BJ (cell line): ENCODE data around the gene UPF1. TPM values are rescaled to one million over a fixed set of nuclear protein-coding genes. Genes with fewer than 3 reads are reported as not detected.

ENCODE experiments used
- CTCF ChIA-PET: fragments of 350-600 bp; formaldehyde crosslinking; extraction: SDS; loops from one replicate; lab custom pipeline; 2021; ENCODE audit warnings: antibody characterized with exemption, inconsistent platforms; lab: Yijun Ruan, JAX
- POLR2A ChIA-PET: fragments of 300-600 bp; sonication (Branson Sonifier 250); formaldehyde crosslinking; extraction: SDS; loops from one replicate; lab custom pipeline; 2021; ENCODE audit warnings: antibody characterized with exemption; lab: Charles Lee
- DNase-seq: peaks from one replicate; pipeline ENCODE4 v3.0.0-alpha.2; 2011; ENCODE audit warnings: low read depth
- H3K27me3 ChIP-seq: 2 replicates; pipeline ENCODE4 v1.6.0; 2011; ENCODE audit warnings: low read length; ENCODE audit not compliant: control insufficient read depth, insufficient read depth
- H3K36me3 ChIP-seq: 2 replicates; pipeline ENCODE4 v1.5.1; 2011; ENCODE audit warnings: low read length; ENCODE audit not compliant: control insufficient read depth, insufficient read depth
- H3K4me3 ChIP-seq: 2 replicates; pipeline ENCODE4 v1.5.1; 2011; ENCODE audit warnings: low read depth, mild to moderate bottlenecking, control low read depth, low read length
- CTCF ChIP-seq: IDR thresholded peaks from 2 replicates; pipeline ENCODE4 v1.5.1; 2011; ENCODE audit warnings: low read depth, mild to moderate bottlenecking, control low read depth, inconsistent platforms, low read length, moderate library complexity; ENCODE audit not compliant: insufficient read depth
- polyA plus RNA-seq: library from polyadenylated mRNA; depleted of rRNA; stranded (reverse); fragments of >200 nt; gene quantifications from 2 replicates; pipeline ENCODE4 v1.2.3, GENCODE V29; 2011

UPF1 gene
- polyA plus RNA-seq, 1 experiment = 24.1 TPM

DNA sequence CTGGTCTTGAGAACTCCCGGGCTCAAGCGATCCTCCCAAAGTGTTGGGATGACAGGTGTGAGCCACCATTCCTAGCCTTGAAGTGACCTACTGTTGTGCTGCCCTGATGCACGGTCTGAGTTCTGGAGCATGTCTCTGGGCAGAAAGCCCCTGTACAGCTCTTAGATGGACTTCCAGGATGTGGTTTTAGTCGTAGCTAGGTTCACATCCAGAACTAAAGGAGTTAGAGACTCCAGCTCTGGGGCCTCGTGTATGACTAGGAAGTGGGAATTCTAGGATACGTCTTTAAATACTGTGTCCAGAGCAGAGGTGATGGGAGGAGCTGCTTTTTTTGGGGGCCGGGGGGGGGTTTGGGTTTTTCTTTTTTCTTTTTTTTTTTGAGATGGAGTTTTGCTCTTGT, 12.2 kb downstream of the UPF1 start:
- H3K27me3 ChIP-seq = no peaks in the 10 kb centered on the region
- peaks cover 5% of the 10 kb centered on the region for H3K36me3 ChIP-seq
- ChIA-PET CTCF (interaction anchor here (0.6 to 1.8 kb wide), 4 partner anchors 31 to 255 kb away, joined by 3 to 6 read pairs (median 4); no protein-coding TSS in a partner anchor), POLR2A (interaction anchor here (0.6 kb wide), 1 partner anchor 11 kb away, joined by 7 read pairs; no protein-coding TSS in a partner anchor)
- H3K4me3 ChIP-seq = no peak overlapping the region
- no peak for TF ChIP-seq CTCF
- no peak for DNase-seq

- no peak for TF ChIP-seq CTCF
- no peak for DNase-seq
- Histone ChIP-seq H3K36me3 (peaks cover 5% of the 10 kb centered on the region), H3K27me3 (no peaks in the 10 kb centered on the region), H3K4me3 (no peak overlapping the region)
- CTCF ChIA-PET = interaction anchor here (1.1 to 1.8 kb wide), 2 partner anchors 251 to 256 kb away, joined by 3 to 6 read pairs; no protein-coding TSS in a partner anchor
- POLR2A ChIA-PET = interaction anchor here (0.6 kb wide), 1 partner anchor 10 kb away, joined by 7 read pairs; no protein-coding TSS in a partner anchor
These were observed 13.1 kb downstream of the UPF1 start for GRCh38 chr19:18844806-18845329.

DNA sequence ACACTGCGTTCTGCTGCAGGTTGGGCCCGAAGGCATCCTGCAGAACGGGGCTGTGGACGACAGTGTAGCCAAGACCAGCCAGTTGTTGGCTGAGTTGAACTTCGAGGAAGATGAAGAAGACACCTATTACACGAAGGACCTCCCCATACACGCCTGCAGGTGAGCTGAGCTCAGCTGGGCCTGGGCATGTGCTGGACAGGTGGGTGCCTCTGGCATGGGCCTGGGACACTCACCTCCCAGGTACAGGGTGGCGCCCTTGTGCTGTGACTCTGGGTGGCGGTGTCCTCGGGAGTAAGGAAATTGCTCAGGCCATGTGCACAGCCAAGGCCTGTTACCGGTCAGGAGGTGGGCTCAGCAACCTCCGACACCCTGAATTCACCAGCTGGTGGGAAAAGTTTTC, 14.2 kb downstream of the UPF1 start:
- Histone ChIP-seq H3K27me3 (no peaks in the 10 kb centered on the region), H3K36me3 (peaks cover 10% of the 10 kb centered on the region), H3K4me3 (no peak overlapping the region)
- CTCF ChIA-PET = interaction anchor here (1.2 to 3.9 kb wide), 9 partner anchors 9 to 396 kb away, joined by 5 to 47 read pairs (median 23); partner anchors contain the start of gene REX1BD
- POLR2A ChIA-PET = no interaction called here
- DNase-seq = no peak
- no peak for TF ChIP-seq CTCF

GRCh38 chr19:18846862-18847548, 15.2 kb downstream of the UPF1 start:
- CTCF ChIA-PET = interaction anchor here (0.5 to 3.9 kb wide), 50 partner anchors 11 to 566 kb away, joined by 3 to 47 read pairs (median 4); partner anchors contain the start of genes REX1BD, UBA52 and UPF1
- Histone ChIP-seq H3K27me3 (no peaks in the 10 kb centered on the region), H3K4me3 (no peak overlapping the region), H3K36me3 (peaks cover 17% of the 10 kb centered on the region)
- peak; percentile 95 for TF ChIP-seq CTCF
- DNase-seq = no peak
- POLR2A ChIA-PET = interaction anchor here (0.5 kb wide), 1 partner anchor 251 kb away, joined by 3 read pairs; no protein-coding TSS in a partner anchor
